ENCODE measurements around the gene TSKS. TPM values are rescaled to one million over a fixed set of nuclear protein-coding genes. Genes with fewer than 3 reads are reported as not detected.

Gene TSKS
- total RNA-seq, 1 donor from 2014 or later: 0.24 TPM

GRCh38 chr19:49771674-49772139 is 8.6 kb upstream of the TSKS start:
- DNase-seq (ENCODE audit: low spot score): no peak
- intact Hi-C loops (cut with DNase I): no loop called here

- intact Hi-C loops (cut with DNase I): no loop called here
- no peak for DNase-seq (ENCODE audit: low spot score)
Measured at GRCh38 chr19:49770529-49770928, 7.4 kb upstream of the TSKS start.

GRCh38 chr19:49767967-49768581 is 5.0 kb upstream of the TSKS start:
- no peak for DNase-seq (ENCODE audit: low spot score)
- intact Hi-C loops (cut with DNase I): loop anchor here (5.0 kb wide), 2 partner anchors 44 to 109 kb away; partner anchors contain the start of genes AKT1S1, FUZ and TBC1D17

GRCh38 chr19:49767381-49767780 is 4.3 kb upstream of the TSKS start:
- DNase-seq (ENCODE audit: low spot score): no peak
- intact Hi-C loops (cut with DNase I): loop anchor here (5.0 kb wide), 2 partner anchors 45 to 110 kb away; partner anchors contain the start of genes AKT1S1, FUZ and TBC1D17

GRCh38 chr19:49766930-49767299 is 3.8 kb upstream of the TSKS start, which contains the start of gene AP2A1:
AP2A1 (plus strand) TSS chr19:49767001; CDS start chr19:49767134, 133 bp downstream.
- DNase-seq (ENCODE audit: low spot score): no peak
- intact Hi-C loops (cut with DNase I): loop anchor here (5.0 kb wide), 2 partner anchors 45 to 110 kb away; partner anchors contain the start of genes AKT1S1, FUZ and TBC1D17

GRCh38 chr19:49766007-49766929 is 3.2 kb upstream of the TSKS start:
- intact Hi-C loops (cut with DNase I): loop anchor here (5.0 kb wide), 2 partner anchors 46 to 111 kb away; partner anchors contain the start of genes AKT1S1, FUZ and TBC1D17
- peak; percentile 100 for DNase-seq (ENCODE audit: low spot score)

- no peak for DNase-seq (ENCODE audit: low spot score)
- intact Hi-C loops (cut with DNase I): no loop called here
Measured at GRCh38 chr19:49764341-49764740, 1.2 kb upstream of the TSKS start.

- intact Hi-C loops (cut with DNase I): no loop called here
- DNase-seq (ENCODE audit: low spot score): no peak
Measured at GRCh38 chr19:49761625-49762311, 1.3 kb downstream of the TSKS start.

- intact Hi-C loops (cut with DNase I): no loop called here
- DNase-seq (ENCODE audit: low spot score): no peak
Measured at GRCh38 chr19:49761249-49761624, 1.9 kb downstream of the TSKS start.

- intact Hi-C loops (cut with DNase I): no loop called here
Measured at GRCh38 chr19:49758292-49758691, 4.8 kb downstream of the TSKS start.

GRCh38 chr19:49755956-49756355 is 7.2 kb downstream of the TSKS start:
- no peak for DNase-seq (ENCODE audit: low spot score)
- intact Hi-C loops (cut with DNase I): no loop called here

More at GRCh38 chr19:49758292-49758691, 4.8 kb downstream of the TSKS start:
- DNase-seq (ENCODE audit: low spot score): no peak

GRCh38 chr19:49752701-49753100 is 10.4 kb downstream of the TSKS start:
- intact Hi-C loops (cut with DNase I): no loop called here
- DNase-seq (ENCODE audit: low spot score): no peak

GRCh38 chr19:49749771-49750170 is 13.3 kb downstream of the TSKS start:
- intact Hi-C loops (cut with DNase I): no loop called here
- no peak for DNase-seq (ENCODE audit: low spot score)

GRCh38 chr19:49749055-49749716 is 13.9 kb downstream of the TSKS start:
- no peak for DNase-seq (ENCODE audit: low spot score)
- intact Hi-C loops (cut with DNase I): no loop called here

GRCh38 chr19:49746206-49746958 is 16.7 kb downstream of the TSKS start:
- intact Hi-C loops (cut with DNase I): no loop called here
- DNase-seq (ENCODE audit: low spot score): peak; percentile 80

GRCh38 chr19:49744946-49745381 is 18.1 kb downstream of the TSKS start:
- no peak for DNase-seq (ENCODE audit: low spot score)
- intact Hi-C loops (cut with DNase I): no loop called here

GRCh38 chr19:49741210-49741844 is 21.8 kb downstream of the TSKS start:
- DNase-seq (ENCODE audit: low spot score): no peak
- intact Hi-C loops (cut with DNase I): no loop called here

GRCh38 chr19:49739933-49740332 is 23.2 kb downstream of the TSKS start:
- no peak for DNase-seq (ENCODE audit: low spot score)
- intact Hi-C loops (cut with DNase I): no loop called here
